Endometrium (tissue), 2 donors: ENCODE data around the gene MAN2A1.

Experiments used
- FAIRE-seq: peaks from 2 replicates; lab custom pipeline; 2012; peaks lifted over from hg19 to GRCh38; lab: Jason Lieb, UNC
- donor health status: control.
- donor health status: control.

Gene MAN2A1

DNA sequence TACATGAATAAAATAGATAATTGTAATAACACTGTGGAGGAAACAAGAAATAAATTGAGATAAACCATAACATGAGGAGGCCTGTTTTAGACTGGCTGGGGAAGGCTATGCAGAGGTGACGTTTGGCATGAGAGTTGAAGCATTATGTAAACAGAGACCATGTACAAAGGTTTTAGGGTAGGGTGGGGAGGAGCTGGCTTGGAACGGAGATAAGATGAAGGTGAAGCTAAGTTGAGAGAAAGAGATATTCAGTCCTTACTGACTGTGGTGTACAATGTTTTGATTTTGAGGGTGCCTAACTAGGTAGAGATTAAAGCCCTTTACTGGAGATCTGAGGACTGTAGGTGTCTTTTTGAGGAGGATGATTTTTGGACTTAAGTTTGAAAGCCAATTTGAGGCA, 17.8 kb downstream of the MAN2A1 start:
- FAIRE-seq: no peak

DNA sequence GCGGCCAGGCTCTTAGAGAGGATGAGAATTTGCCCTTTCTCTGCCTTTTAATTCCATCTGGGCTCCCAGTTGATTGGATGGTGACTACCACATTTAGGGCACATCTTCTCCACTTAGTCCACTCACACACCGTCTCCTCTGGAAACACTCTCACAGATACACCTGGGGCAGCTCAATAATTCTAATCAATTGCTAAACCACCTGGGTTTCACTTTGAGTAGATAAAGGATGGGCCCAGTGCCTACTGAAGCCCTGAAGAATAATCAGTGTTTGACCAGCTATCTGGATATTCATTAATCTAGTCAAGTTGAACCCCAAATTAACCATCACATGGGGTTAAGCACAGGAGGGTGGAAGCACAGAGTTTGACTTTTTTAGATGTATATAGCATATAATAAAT, 19.1 kb downstream of the MAN2A1 start:
- no peak for FAIRE-seq

DNA sequence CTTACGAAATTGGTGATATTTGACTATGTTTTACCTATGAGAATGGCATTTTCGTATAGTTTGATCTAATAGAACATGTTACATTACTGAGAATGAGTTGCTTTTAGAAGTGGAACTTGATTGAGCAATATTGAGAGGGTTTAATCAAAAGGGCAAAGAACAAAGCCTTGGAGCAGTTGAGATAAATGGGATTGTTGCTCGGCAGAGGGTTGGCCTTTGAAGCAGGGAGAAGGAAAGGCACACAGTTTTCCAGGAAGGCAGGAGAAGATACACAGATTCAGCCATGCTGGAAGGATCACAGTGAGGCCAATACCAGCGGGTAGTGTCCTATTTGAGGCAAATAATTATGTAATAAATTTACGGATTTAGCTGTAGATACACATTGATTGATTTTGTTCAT, 19.5 kb downstream of the MAN2A1 start:
- FAIRE-seq: no peak

DNA sequence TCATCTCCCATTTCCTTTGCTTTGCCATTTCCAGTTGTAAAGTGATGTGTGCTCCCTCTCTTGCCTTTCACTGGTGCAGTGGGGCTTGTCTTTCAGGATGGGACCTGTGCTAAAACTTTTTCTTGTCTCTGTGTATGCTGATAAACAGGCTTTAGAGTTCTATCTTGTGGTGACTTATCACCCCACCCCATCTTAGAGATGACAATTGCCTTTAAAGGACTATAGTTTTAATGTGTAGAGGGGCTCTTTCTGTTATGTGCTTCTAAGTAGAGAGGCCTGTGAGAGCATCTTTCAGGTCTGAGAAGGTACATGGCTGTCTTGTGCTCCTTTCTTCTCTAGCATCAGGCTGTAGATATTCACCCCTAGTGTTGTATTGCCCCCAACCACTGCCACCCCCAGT, 21.9 kb downstream of the MAN2A1 start:
- no peak for FAIRE-seq

DNA sequence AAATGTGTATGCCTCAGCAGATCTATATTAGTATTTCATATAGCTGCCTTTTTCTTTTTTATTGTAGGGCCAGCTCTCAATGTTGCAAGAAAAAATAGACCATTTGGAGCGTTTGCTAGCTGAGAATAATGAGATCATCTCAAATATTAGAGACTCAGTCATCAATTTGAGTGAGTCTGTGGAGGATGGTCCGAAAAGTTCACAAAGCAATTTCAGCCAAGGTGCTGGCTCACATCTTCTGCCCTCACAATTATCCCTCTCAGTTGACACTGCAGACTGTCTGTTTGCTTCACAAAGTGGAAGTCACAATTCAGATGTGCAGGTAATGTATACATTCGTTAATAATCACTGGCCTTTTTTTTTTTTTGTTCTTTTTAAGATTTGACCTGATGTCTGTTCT, 23.7 kb downstream of the MAN2A1 start:
- FAIRE-seq: no peak

DNA sequence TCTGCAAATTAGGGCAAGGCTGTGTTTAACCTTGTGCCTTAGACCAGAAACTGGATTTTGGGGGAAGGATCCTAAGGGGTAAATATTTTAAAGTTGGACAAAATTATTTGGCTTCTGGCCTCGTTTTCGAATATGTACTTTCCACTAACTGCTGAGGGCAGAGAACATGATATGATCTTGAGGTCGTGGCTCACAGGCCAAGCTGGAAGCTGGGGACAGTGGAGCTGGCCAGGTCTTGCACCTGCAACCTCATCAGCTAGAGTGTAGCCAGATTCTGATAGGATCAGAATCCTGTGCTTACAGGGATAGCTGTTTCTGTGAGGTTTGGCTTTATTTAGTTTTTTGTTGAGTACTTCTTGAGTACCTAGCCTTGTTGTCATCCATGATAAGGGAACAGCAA, 24.9 kb downstream of the MAN2A1 start:
- no peak for FAIRE-seq

DNA sequence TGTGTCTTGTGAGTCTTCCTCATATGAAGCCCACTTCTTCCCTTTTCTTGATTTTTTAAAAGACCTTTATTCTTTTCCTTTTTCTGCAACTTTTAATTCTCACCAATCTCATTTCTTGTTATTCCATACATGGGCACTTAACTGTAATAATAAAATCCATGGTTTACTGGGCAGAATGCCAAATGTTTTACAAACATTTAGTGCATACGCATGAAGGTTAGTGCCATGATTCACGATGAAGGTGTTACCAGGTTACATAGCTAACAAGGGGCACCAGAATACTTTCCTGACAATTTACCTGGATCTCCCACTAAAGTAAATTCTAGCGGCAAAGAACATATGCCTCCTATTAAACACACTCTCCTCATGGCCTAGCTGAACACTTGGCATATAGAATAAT, 28.5 kb downstream of the MAN2A1 start:
- FAIRE-seq: no peak

DNA sequence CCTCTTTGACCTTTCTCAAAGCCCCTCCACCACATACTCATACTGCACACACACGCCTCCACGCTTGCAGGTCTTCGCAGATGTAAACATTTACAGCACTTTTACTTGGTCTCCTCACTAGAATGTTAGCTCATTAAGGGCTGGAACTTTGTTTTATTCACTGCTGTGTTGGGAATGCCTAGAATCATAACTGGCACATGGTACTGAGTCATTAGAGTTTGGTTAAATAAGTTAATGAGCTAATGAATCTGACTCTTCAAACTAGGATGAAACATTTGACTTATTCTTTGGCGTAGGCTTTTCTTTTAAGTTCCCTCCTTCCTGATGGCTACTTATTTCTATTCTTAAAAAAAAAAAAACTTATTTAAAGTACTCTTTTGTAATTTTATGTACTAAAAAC, 28.9 kb downstream of the MAN2A1 start:
- FAIRE-seq: no peak

DNA sequence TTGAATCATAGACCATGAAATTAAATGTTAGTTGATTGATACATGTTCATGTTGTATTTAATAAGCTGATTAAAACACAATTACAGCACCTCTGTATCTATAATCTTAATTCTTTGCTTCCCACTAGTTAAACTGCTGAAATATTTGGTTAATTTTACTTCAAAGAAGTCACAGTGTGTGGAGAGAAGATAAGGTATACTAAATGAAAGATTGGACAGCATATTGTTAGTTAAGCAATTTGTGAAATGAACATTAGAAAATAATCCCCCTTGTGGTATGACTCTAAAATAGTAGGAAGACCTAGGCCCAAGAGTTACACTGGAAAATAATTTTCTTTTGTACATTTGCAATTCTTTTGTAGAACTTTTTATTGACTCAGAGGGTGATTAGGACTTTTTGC, 30.3 kb downstream of the MAN2A1 start:
- peak; percentile 26 for FAIRE-seq

DNA sequence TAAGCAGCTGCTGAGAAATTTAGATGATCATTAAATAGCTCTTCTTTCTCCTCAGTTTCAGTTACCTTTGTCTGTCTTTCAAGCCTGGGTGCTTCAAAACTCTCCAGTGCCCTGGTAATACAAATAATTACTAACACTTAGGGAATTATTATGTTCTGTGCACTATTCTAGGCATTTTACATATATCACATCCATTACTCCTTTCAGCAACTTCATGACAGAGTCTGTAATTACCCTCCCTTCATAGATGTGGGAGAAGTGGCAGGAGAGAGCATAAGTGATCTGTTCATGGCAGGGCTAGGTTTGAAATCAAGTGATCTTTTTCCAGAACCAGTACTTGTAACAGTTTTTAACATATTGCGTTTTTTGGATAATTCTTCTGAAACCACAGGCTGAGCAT, 32.0 kb downstream of the MAN2A1 start:
- FAIRE-seq: no peak

DNA sequence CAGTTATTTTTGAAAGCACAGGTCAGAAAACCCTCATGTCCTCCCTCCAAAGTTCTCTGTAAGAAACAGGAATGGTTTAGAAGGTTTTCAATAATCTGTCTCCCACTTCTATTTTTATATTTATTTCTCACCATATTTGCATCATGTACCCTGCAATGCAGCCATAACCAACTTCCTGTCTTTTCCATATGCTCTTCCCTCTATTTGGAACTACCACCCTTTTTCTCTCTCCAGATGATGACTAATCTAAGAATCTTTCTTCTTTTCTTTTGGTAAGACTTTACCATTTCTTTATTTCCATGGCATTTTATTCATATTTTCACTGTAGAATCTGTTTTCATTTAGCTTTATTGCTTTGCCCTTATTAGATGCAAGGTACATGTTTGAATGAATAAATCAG, 33.9 kb downstream of the MAN2A1 start:
- no peak for FAIRE-seq

DNA sequence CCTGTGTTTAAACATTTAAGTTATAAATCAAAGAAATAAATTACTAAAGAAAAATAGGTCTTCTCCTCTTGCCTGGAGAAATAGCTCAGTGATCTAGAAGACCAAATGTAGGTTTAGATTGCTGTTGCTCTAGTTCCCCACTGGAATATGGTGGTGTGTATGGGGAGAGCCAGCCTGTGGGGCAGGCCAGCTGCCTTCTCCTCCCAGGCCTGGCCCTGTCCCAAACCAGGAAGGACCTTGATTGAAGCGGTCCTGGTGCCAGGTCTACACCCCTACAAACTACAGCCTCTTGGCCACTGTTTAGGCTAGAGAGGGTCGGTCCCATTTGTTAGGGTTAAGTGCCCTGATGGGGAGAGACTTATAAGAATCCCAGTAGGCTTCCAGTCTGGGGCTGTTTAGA, 35.4 kb downstream of the MAN2A1 start:
- FAIRE-seq: no peak

DNA sequence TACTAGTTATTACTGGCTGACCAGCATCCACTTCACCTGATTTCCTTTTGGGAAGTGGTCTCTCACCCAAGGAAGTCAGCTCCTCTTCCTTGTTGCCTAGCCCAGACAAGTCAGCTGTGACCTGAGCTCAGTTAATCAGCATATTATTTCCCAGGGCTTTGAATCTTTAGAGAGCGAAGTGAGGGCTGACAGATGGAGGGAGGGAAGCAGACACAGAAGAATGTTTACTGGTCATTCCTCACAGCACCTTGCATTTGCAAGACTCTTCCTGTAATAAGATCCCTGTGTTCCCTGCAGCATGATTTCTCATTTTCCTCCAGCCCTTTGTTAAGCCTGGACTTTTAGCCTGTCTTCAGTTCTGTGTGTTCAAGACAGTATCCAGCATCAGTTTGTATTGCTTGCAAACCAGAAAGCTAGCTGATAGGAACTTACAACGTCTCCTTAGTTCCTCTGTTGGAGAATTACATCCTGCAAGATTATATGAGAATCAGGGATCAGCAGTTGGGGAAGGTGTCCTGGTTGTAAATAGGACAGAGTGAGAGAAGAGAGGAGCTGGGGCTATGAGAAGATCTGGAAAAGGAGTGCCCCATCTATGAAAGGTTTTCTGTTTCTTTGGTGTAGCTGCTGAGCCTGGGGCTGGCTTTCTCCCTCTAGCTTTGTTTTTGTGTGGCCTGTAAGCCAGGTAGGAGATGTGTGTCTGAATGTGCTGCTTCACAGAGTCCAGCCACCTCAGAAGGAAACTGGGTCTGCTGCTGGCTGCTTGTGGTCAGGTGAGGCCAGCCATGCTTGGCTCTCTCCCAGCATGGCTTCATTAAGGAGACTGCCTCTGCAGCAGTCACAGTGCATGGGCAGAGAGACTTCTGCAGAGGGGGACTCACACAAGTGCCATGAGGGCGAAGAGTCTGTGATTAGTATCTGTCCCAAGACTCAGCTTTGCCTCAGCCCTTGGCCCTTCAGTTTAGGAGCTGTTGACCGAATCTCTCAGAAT, 50.3 kb downstream of the MAN2A1 start:
- no peak for FAIRE-seq

DNA sequence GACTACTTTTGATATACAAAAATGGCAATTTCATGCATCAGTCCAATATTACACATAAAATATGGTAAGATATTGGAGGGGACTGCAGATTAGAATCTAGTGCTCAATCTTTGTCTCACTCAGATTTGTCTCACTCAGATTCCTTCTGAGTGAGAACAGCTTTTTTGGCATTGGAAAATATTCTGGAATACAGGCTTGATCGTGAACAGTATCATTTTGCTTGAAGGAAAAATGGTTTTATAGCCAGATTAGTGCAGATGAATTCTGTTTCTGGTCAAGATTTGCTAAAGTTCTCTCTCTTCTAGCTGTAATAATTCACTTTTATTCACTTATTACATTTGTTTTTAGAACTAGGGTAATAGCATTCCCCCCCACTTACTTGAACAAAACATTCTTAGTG, 51.2 kb downstream of the MAN2A1 start:
- no peak for FAIRE-seq

DNA sequence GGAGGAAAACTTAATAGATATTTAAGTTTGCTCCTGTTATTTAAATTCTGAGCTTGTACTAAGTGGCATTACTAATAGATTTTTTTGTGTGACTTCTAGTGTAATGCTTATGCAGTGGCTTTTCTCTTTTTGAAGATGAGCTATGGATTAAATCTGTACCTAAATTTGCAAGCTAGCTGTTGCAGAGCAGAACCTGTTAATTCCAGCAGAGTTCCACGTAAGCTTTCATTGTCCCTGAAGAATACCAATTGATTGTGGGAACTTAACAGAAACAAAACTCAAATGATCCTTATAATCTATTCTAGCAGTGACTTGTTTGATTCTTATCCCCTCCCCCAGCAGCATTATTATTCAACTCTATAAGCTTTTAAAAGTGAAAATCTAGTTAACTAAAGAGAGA, 51.7 kb downstream of the MAN2A1 start:
- no peak for FAIRE-seq

DNA sequence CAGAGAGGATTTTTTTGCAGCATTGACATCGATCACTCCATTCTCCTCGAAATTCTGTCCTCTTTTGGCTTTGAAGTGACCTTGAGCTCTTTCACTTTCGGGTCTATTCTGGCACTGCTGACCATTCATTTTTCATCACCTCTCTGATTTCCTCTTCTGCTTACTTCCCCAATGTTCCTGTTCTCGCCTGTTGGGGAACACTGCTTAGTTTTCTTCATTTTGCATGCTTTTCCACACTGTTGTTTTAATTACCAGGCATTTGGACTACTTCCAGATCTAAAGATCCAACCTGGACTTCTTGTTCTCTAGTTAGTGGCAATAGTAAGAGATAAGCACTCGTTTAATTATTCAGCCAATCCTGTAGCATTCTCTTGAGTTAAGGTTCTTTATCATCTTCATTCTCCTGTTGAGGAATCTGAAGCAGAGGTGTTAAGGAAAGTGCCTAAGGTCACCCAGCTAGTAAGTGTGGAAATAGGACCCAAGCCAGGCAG, 53.4 kb downstream of the MAN2A1 start:
- no peak for FAIRE-seq

DNA sequence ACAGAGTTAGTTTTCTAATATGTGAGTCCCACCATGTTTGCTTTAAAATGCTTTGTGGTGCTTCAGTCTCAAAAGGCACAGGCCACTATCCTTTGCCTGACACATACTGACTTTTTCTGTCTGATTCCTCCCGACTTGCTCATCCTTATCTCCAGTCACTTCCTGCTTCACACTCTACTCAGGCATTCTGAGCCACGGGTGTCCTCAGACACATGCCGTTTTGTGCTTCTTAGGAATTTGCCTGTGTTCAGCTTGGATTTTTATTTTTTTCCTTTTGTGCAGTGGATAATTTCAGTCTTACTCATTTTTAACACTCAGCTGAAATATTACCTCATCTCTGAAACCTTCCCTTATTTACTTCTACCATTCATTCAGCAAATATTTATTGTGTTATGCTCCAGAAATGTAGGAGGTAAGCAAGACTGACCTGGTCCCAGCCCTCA, 54.1 kb downstream of the MAN2A1 start:
- no peak for FAIRE-seq

DNA sequence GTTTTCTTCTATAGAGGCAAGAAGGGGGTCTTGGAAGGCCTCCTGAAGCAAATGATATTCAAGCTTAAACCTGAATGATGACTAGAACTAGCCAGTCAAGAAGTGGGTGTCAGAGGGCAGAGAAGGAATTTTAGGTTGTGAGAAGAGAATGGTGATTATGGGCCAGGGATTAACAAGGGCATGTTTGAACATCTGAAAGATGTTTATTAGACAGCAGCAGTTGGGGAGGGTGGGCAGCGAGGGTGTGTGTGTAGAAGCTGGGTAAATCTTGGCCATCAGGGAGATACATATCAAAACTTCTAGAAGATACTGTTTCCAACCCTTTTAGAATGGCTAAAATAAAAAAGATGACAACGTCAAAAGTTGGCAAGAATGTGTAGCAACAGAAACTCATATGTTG, 54.5 kb downstream of the MAN2A1 start:
- no peak for FAIRE-seq

DNA sequence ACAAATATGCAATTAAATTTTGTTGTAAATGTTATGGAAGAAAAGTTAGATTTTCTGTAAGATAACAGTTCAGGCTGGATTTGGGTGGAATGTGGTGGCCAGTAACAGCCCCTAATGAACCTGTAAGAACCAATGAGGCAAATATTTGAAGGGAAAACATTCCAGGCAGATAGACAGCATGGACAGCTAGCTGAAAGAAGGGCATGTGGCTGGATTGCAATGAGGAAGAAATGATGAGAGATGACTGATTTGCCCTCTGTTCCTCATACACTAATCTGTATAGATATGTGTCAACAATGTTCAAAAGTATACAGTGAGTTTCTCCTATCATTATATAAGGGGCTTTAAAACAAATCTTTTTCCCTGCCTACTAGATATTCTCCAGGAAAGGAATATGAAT, 58.8 kb downstream of the MAN2A1 start:
- no peak for FAIRE-seq

DNA sequence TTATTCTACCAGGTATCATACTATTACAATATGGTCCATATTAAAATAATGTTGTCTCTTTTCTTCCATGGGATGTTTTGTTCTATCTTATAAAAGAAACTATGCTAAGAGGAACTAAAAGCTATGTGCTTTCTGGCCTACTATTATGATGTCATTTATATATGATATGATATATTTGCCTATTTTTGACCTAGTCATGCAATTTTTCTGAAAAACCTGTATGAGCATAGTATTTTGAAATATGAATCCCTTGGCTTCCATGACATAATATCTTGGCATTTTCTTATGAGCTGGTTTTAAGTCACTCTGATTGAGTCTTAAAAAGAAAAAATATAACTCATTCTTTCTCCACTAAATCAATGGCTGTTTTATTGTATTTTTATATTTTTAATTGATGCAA, 60.7 kb downstream of the MAN2A1 start:
- no peak for FAIRE-seq

DNA sequence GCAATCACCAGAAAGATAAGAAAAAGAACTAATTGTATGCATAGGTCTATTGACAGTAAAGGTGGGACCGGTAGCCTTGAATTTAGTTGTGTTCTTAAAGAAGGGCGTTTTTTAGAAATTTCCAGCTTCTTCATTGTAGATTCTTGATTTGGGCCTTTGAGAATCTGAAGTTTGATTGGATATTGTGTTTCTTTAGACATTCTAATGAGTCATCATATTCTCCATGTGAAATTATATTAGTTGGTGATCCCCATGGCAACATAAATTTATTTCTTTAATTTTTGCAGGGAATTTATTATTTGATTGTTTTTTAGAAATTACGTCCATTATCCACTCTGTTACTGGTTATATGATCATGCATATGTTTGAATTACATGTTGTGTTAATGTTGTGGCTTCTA, 63.6 kb downstream of the MAN2A1 start:
- no peak for FAIRE-seq

DNA sequence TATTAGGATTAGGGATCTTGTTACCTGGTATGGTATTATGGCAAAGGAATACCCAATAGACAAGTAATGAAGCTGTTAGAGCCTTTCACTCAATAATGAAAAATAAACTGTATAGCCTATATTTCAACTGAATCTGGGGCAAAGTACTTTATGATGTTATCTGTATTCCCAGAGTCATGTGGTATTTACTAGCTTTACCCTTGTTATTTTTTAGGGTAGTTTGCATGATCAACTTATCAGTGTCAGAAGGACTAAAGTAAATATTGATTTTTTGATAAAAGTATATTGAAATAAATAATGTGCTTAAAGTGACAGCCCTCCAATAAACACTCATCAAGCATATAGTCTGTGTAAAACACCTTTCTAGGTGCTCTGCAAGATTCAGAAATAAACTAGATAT, 64.6 kb downstream of the MAN2A1 start:
- no peak for FAIRE-seq

DNA sequence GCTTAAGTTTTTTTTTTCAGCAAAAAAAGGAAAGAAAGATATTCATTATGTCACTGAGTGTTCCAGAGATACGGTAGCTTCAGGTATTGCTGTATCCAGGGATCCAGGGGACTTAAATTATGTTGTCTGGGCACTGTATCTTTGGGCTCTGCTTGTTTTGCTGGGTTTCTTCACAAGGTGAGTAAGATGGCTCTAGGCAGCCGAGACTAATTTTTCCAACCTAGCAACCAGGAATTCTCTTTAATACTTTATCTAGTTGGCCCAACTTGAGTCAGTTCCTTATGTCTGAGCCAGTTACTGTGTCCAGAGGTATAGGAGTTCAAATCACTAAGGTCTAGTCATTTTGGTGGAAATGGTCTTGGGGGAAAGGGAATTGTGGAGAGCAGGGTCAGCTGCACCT, 66.0 kb downstream of the MAN2A1 start:
- FAIRE-seq: no peak

DNA sequence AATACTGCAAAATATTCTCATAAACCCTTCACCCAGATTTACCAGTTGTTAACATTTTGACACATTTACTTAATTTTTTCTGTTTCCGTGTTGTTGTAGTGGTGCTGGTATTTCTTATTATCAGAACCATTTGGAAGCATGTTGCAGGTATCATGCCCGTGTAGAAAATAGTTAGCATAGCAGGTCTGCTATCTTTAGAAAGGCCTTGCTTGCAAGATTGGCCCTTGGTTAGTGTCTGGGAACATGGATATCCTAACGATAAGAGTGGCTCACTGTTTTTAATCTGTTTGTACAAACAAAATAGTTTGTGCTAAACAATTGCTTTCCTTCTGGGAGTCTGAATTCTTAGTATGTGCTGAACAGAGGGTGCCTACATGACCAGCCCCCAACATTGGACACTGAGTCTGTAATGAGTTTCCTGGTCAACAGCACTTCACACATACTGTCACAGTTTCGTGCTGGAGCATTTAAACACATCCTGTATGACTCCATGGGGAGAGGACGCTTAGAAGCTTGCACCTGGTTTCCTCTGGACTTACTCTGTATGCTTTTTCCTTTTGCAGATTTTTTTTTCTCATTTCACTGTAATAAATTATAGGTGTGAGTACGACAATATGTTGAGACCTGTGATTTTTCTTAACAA, 66.9 kb downstream of the MAN2A1 start:
- FAIRE-seq: no peak
